Brain microvascular endothelial cell (primary cell): ENCODE data around the gene CCAR1.
"Not testable (repeated sequence)": the region's sequence is repeated elsewhere in the genome, so short reads cannot be mapped to it uniquely, and the experiment has no call there.

Source experiments
- DNase-seq: peaks from one replicate; pipeline ENCODE4 v3.0.0-alpha.2; 2020
- H3K27ac ChIP-seq: fragments of 250-450 bp; sonication (Bioruptor Pico); 2 replicates; pipeline ENCODE4 v1.5.1; 2020; ENCODE audit warnings: mild to moderate bottlenecking, moderate library complexity
- H3K27me3 ChIP-seq: fragments of 250-450 bp; sonication (Bioruptor Pico); replicated peaks from 2 replicates; pipeline ENCODE4 v1.5.1; 2020; ENCODE audit warnings: mild to moderate bottlenecking
- H3K36me3 ChIP-seq: fragments of 250-450 bp; sonication (Bioruptor Pico); replicated peaks from 2 replicates; pipeline ENCODE4 v1.5.1; 2020; ENCODE audit warnings: mild to moderate bottlenecking
- H3K4me3 ChIP-seq: 2 replicates; pipeline ENCODE4 v1.5.1; 2011; ENCODE audit warnings: low read depth, mild to moderate bottlenecking, control low read depth, low read length, moderate library complexity
- CTCF ChIP-seq: IDR thresholded peaks from 2 replicates; pipeline ENCODE4 v1.5.1; 2011; ENCODE audit warnings: low read depth, mild to moderate bottlenecking, moderate library complexity, low read length, control low read depth, inconsistent platforms; ENCODE audit errors: missing control alignments
- in situ Hi-C: cut with HindIII; loops from 2 replicates; pipeline ENCODE4 v1.10.0; 2017; ENCODE audit warnings: low sequenced_read_pairs, low pct_ligation_motif_present

CCAR1 gene

GRCh38 chr10:68732651-68733050 is 11.6 kb downstream of the CCAR1 start:
- in situ Hi-C loops, result no loop called here
- DNase-seq, result no peak
- Histone ChIP-seq H3K27ac (no peak overlapping the region), H3K36me3 (peaks cover 61% of the 10 kb centered on the region), H3K4me3 (no peak overlapping the region), H3K27me3 (no peaks in the 10 kb centered on the region)
- TF ChIP-seq CTCF, result no peak

- no peak overlapping the region for H3K27ac ChIP-seq
- DNase-seq, result no peak
- H3K27me3 ChIP-seq, result no peaks in the 10 kb centered on the region
- peaks cover 67% of the 10 kb centered on the region for H3K36me3 ChIP-seq
- in situ Hi-C loops, result no loop called here
- TF ChIP-seq CTCF, result no peak
- H3K4me3 ChIP-seq, result no peak overlapping the region
Observed at GRCh38 chr10:68734349-68734748, 13.3 kb downstream of the CCAR1 start.

- TF ChIP-seq CTCF, result no peak
- DNase-seq, result no peak
- no peak overlapping the region for H3K4me3 ChIP-seq
- H3K27ac ChIP-seq, result no peak overlapping the region
- H3K36me3 ChIP-seq, result peaks cover 73% of the 10 kb centered on the region
- no peaks in the 10 kb centered on the region for H3K27me3 ChIP-seq
- in situ Hi-C loops, result no loop called here
Observed at GRCh38 chr10:68735119-68735518, 14.1 kb downstream of the CCAR1 start.

- H3K4me3 ChIP-seq, H3K27ac ChIP-seq, in situ Hi-C loops, DNase-seq, H3K27me3 ChIP-seq: not testable (repeated sequence)
- peaks cover 76% of the 10 kb centered on the region for H3K36me3 ChIP-seq
Observed at GRCh38 chr10:68735739-68736138, 14.7 kb downstream of the CCAR1 start.

GRCh38 chr10:68740676-68741075 is 19.6 kb downstream of the CCAR1 start:
- H3K27me3 ChIP-seq, H3K4me3 ChIP-seq, in situ Hi-C loops, DNase-seq, H3K27ac ChIP-seq: not testable (repeated sequence)
- H3K36me3 ChIP-seq, result peaks cover 81% of the 10 kb centered on the region

GRCh38 chr10:68742397-68742796 is 21.4 kb downstream of the CCAR1 start:
- H3K4me3 ChIP-seq, result no peak overlapping the region
- TF ChIP-seq CTCF, result no peak
- no peak for DNase-seq
- no peaks in the 10 kb centered on the region for H3K27me3 ChIP-seq
- no peak overlapping the region for H3K27ac ChIP-seq
- H3K36me3 ChIP-seq, result peaks cover 80% of the 10 kb centered on the region
- in situ Hi-C loops, result no loop called here

GRCh38 chr10:68752711-68753350 is 31.8 kb downstream of the CCAR1 start:
- in situ Hi-C loops, result no loop called here

More at GRCh38 chr10:68752711-68753350, 31.8 kb downstream of the CCAR1 start:
- Histone ChIP-seq H3K36me3 (peaks cover 84% of the 10 kb centered on the region), H3K27me3 (no peaks in the 10 kb centered on the region), H3K4me3 (no peak overlapping the region), H3K27ac (no peak overlapping the region)
- no peak for DNase-seq
- no peak for TF ChIP-seq CTCF
